HG03378 (cell line): ENCODE measurements around the gene GFRA1.

ENCODE experiments used
- ATAC-seq: cut with Tn5 transposase; IDR thresholded peaks from one replicate; pipeline ENCODE4 v1.9.1; 2021; ENCODE audit warnings: mild to moderate bottlenecking, moderate library complexity; ENCODE audit not compliant: unreplicated experiment

The GFRA1 gene

GRCh38 chr10:116108095-116108494 is 164.9 kb downstream of the GFRA1 start:
- no peak for ATAC-seq

GRCh38 chr10:116106611-116107010 is 166.4 kb downstream of the GFRA1 start:
- ATAC-seq: no peak

GRCh38 chr10:116105264-116105663 is 167.7 kb downstream of the GFRA1 start:
- ATAC-seq: no peak

- ATAC-seq: no peak
These were observed 168.6 kb downstream of the GFRA1 start for GRCh38 chr10:116104210-116104932.

- ATAC-seq: no peak
These were observed 169.3 kb downstream of the GFRA1 start for GRCh38 chr10:116103668-116104067.

- ATAC-seq: no peak
These were observed 171.2 kb downstream of the GFRA1 start for GRCh38 chr10:116101616-116102315.

GRCh38 chr10:116100984-116101383 is 172.0 kb downstream of the GFRA1 start:
- ATAC-seq: no peak

- no peak for ATAC-seq
These were observed 174.0 kb downstream of the GFRA1 start for GRCh38 chr10:116099023-116099420.

- ATAC-seq: no peak
These were observed 174.5 kb downstream of the GFRA1 start for GRCh38 chr10:116098411-116099022.

- ATAC-seq: no peak
These were observed 175.7 kb downstream of the GFRA1 start for GRCh38 chr10:116097239-116097784.

- ATAC-seq: no peak
These were observed 176.5 kb downstream of the GFRA1 start for GRCh38 chr10:116096526-116096925.

- ATAC-seq: no peak
These were observed 178.7 kb downstream of the GFRA1 start for GRCh38 chr10:116094356-116094755.

- ATAC-seq: no peak
These were observed 180.0 kb downstream of the GFRA1 start for GRCh38 chr10:116093031-116093430.

- ATAC-seq: no peak
These were observed 184.0 kb downstream of the GFRA1 start for GRCh38 chr10:116088985-116089384.

- no peak for ATAC-seq
These were observed 187.7 kb downstream of the GFRA1 start for GRCh38 chr10:116085323-116085722.

- no peak for ATAC-seq
These were observed 188.8 kb downstream of the GFRA1 start for GRCh38 chr10:116084161-116084560.

- ATAC-seq: no peak
These were observed 189.7 kb downstream of the GFRA1 start for GRCh38 chr10:116083226-116083762.

GRCh38 chr10:116082762-116083161 is 190.2 kb downstream of the GFRA1 start:
- no peak for ATAC-seq

GRCh38 chr10:116082206-116082605 is 190.8 kb downstream of the GFRA1 start:
- no peak for ATAC-seq

GRCh38 chr10:116080553-116080952 is 192.5 kb downstream of the GFRA1 start:
- ATAC-seq: no peak

GRCh38 chr10:116079355-116079754 is 193.7 kb downstream of the GFRA1 start:
- ATAC-seq: no peak
